Liver (tissue), 9 donors: Measurements from ENCODE around the gene TMEM182. TPM values are rescaled to one million over a fixed set of nuclear protein-coding genes. Genes with fewer than 3 reads are reported as not detected.

Source experiments
- DNase-seq: peaks from one replicate; pipeline ENCODE4 v3.0.0-alpha.2; 2017; ENCODE audit warnings: low spot score
- H3K27ac ChIP-seq, 2 donors: one replicate each; pipeline ENCODE4 v1.7.0; 2013; ENCODE audit warnings: inconsistent platforms in 2 of 2, low read length in 2 of 2, control low read depth in 1 of 2, low read depth in 1 of 2, mild to moderate bottlenecking in 1 of 2
- H3K27me3 ChIP-seq, 4 donors: one replicate each; pipeline versions ENCODE4 v1.6.1 to v1.7.0; 2013; ENCODE audit warnings: low read length in 3 of 4, inconsistent platforms in 1 of 4, mild to moderate bottlenecking in 1 of 4, moderate library complexity in 1 of 4; ENCODE audit not compliant: control insufficient read depth in 4 of 4, insufficient read depth in 4 of 4
- H3K36me3 ChIP-seq, 4 donors: one replicate each; pipeline versions ENCODE4 v1.6.1 to v1.7.0; 2013; ENCODE audit warnings: low read length in 3 of 4, mild to moderate bottlenecking in 3 of 4, low read depth in 1 of 4, moderate library complexity in 1 of 4; ENCODE audit not compliant: control insufficient read depth in 4 of 4, insufficient read depth in 3 of 4
- H3K4me1 ChIP-seq, 4 donors: one replicate each; pipeline versions ENCODE4 v1.6.1 to v1.7.0; 2013; ENCODE audit warnings: low read length in 3 of 4, mild to moderate bottlenecking in 3 of 4, moderate library complexity in 1 of 4; ENCODE audit not compliant: control insufficient read depth in 4 of 4, insufficient read depth in 4 of 4
- H3K4me3 ChIP-seq, 3 donors: one replicate each; pipeline versions ENCODE4 v1.6.1 to v1.7.0; 2013; ENCODE audit warnings: low read length in 3 of 3, control low read depth in 1 of 3, low read depth in 1 of 3, mild to moderate bottlenecking in 1 of 3
- H3K9ac ChIP-seq, 2 donors: one replicate each; pipeline ENCODE4 v1.7.0; 2013; ENCODE audit warnings: low read length in 2 of 2, mild to moderate bottlenecking in 2 of 2, moderate library complexity in 2 of 2, control low read depth in 1 of 2, low read depth in 1 of 2
- H3K9me3 ChIP-seq, 4 donors: one replicate each; pipeline versions ENCODE4 v1.6.1 to v1.7.0; 2013; ENCODE audit warnings: low read length in 3 of 4; ENCODE audit not compliant: control insufficient read depth in 4 of 4
- ATF3 ChIP-seq: IDR thresholded peaks from 2 replicates; pipeline ENCODE4 v1.6.1; 2016; ENCODE audit warnings: antibody characterized with exemption
- EGR1 ChIP-seq, 2 donors: IDR thresholded peaks; 2 replicates each; pipeline ENCODE4 v1.6.1; 2016 to 2018; ENCODE audit warnings: antibody characterized with exemption in 2 of 2, low read depth in 2 of 2
- FOXA1 ChIP-seq: IDR thresholded peaks from 2 replicates; pipeline ENCODE4 v1.6.1; 2016; ENCODE audit warnings: antibody characterized with exemption
- FOXA2 ChIP-seq: IDR thresholded peaks from 2 replicates; pipeline ENCODE4 v1.6.1; 2016; ENCODE audit warnings: antibody characterized with exemption
- GABPA ChIP-seq, 2 donors: IDR thresholded peaks in 1 of 2; conservative IDR thresholded peaks in 1 of 2; 2 replicates each; pipeline ENCODE4 v1.6.1; 2016; ENCODE audit warnings: antibody characterized with exemption in 2 of 2, mild to moderate bottlenecking in 1 of 2, moderate library complexity in 1 of 2
- HNF4A ChIP-seq, 2 donors: conservative IDR thresholded peaks; 2 replicates each; pipeline ENCODE4 v1.6.1; 2016; ENCODE audit warnings: antibody characterized with exemption in 2 of 2, mild to moderate bottlenecking in 2 of 2
- HNF4G ChIP-seq: IDR thresholded peaks from 2 replicates; pipeline ENCODE4 v1.6.1; 2016; ENCODE audit warnings: antibody characterized with exemption
- JUND ChIP-seq, 2 donors: IDR thresholded peaks; 2 replicates each; pipeline ENCODE4 v1.6.1; 2016; ENCODE audit warnings: antibody characterized with exemption in 2 of 2
- MAX ChIP-seq: IDR thresholded peaks from 2 replicates; pipeline ENCODE4 v1.6.1; 2016; ENCODE audit warnings: antibody characterized with exemption
- NR2F2 ChIP-seq: IDR thresholded peaks from 2 replicates; pipeline ENCODE4 v1.6.1; 2016; ENCODE audit warnings: antibody characterized with exemption
- RAD21 ChIP-seq, 2 donors: IDR thresholded peaks; 2 replicates each; pipeline ENCODE4 v1.6.1; 2016; ENCODE audit warnings: antibody characterized with exemption in 2 of 2, mild to moderate bottlenecking in 2 of 2
- REST ChIP-seq: IDR thresholded peaks from 2 replicates; pipeline ENCODE4 v1.6.1; 2016; ENCODE audit warnings: antibody characterized with exemption, mild to moderate bottlenecking
- RXRA ChIP-seq, 2 donors: IDR thresholded peaks; 2 replicates each; pipeline ENCODE4 v1.6.1; 2017 to 2018; ENCODE audit warnings: antibody characterized with exemption in 2 of 2, mild to moderate bottlenecking in 1 of 2
- SP1 ChIP-seq: IDR thresholded peaks from 2 replicates; pipeline ENCODE4 v1.6.1; 2018; ENCODE audit warnings: antibody characterized with exemption, mild to moderate bottlenecking
- TAF1 ChIP-seq: conservative IDR thresholded peaks from 2 replicates; pipeline ENCODE4 v1.6.1; 2016; ENCODE audit warnings: antibody characterized with exemption, mild to moderate bottlenecking
- YY1 ChIP-seq: IDR thresholded peaks from 2 replicates; pipeline ENCODE4 v1.6.1; 2016; ENCODE audit warnings: antibody characterized with exemption, mild to moderate bottlenecking
- ZBTB33 ChIP-seq: IDR thresholded peaks from 2 replicates; pipeline ENCODE4 v1.6.1; 2016; ENCODE audit warnings: antibody characterized with exemption
- WGBS: extraction: QIAGEN DNeasy Blood & Tissue Kit; methylation state at CpG from one replicate; pipeline ENCODE4 v1.1.7; 2013; 5-methylcytosine and 5-hydroxymethylcytosine counted together
- polyA plus RNA-seq, 2 donors: library from polyadenylated mRNA; stranded (reverse) in 1 of 2; unstranded in 1 of 2; fragments of 200-250 nt in 1 of 2; fragments of >200 nt in 1 of 2; fragmentation: Nextera tagmentation in 1 of 2; extraction: Ambion mirVana in 1 of 2; gene quantifications; one replicate each; pipeline versions ENCODE4 v1.2.1 to v1.2.3, GENCODE V29; 2013 to 2015
- total RNA-seq, 2 donors: library from RNA; depleted of rRNA; stranded (reverse); fragments of >200 nt; gene quantifications; one replicate each; pipeline ENCODE4 v1.2.3, GENCODE V29; 2014
- donor health status: healthy.
- donor health status: healthy.
- donor health status: healthy.
- donor health status: healthy.
- donor health status: healthy.

Gene TMEM182
- total RNA-seq (10 to 100 TPM in 1 of 2 donors, 1 to 10 TPM in 1; 4.4 to 12.5 TPM), polyA plus RNA-seq (1 to 10 TPM; 2.8 to 5.8 TPM)

- H3K27ac ChIP-seq, result no peak within 1 kb of the TSS
- no peaks in the 10 kb centered on the region for H3K9me3 ChIP-seq
- no peak within 1 kb of the TSS for H3K9ac ChIP-seq
- H3K27me3 ChIP-seq, result no peaks in the 10 kb centered on the region
- TF ChIP-seq GABPA (IDR thresholded peaks at IDR 0.05 in 1 of 2, conservative IDR thresholded peaks at IDR 0.05 in 1 of 2) (no peak), REST (no peak), ATF3 (no peak), RXRA (IDR thresholded peaks at IDR 0.05) (no peak), EGR1 (IDR thresholded peaks at IDR 0.05; ENCODE audit: low read depth in 2 of 2) (no peak), ZBTB33 (no peak), YY1 (no peak), MAX (no peak), HNF4G (no peak), NR2F2 (no peak), FOXA2 (no peak), HNF4A (conservative IDR thresholded peaks at IDR 0.05) (no peak), SP1 (no peak), JUND (IDR thresholded peaks at IDR 0.05) (no peak), TAF1 (no peak), RAD21 (IDR thresholded peaks at IDR 0.05) (no peak)
- H3K4me1 ChIP-seq, result peaks cover 0 to 3% (median 1%) of the 10 kb centered on the region in 4 donors
- H3K4me3 ChIP-seq, result no peak within 1 kb of the TSS
- 95% methylated on average over 4 of the region's 4 CpGs for WGBS
- H3K36me3 ChIP-seq, result no peaks in the 10 kb centered on the region
- DNase-seq, result no peak
These were observed at the start of gene TMEM182 for GRCh38 chr2:102761763-102762162. Gene TMEM182, plus strand, starts transcription at chr2:102762031. Its CDS starts 187 bp downstream, at chr2:102762218.

- Histone ChIP-seq H3K9ac (no peak overlapping the region), H3K27me3 (no peaks in the 10 kb centered on the region), H3K4me3 (no peak overlapping the region), H3K9me3 (no peaks in the 10 kb centered on the region), H3K4me1 (no peaks in the 10 kb centered on the region), H3K36me3 (peaks cover 13 to 46% (median 41%) of the 10 kb centered on the region in 4 donors), H3K27ac (no peak overlapping the region)
- 94% methylated on average over 5 of the region's 5 CpGs for WGBS
- no peak for DNase-seq
- TF ChIP-seq ZBTB33 (no peak), RAD21 (IDR thresholded peaks at IDR 0.05) (no peak), FOXA2 (no peak), MAX (no peak), ATF3 (no peak), NR2F2 (no peak), FOXA1 (no peak), REST (no peak), GABPA (IDR thresholded peaks at IDR 0.05 in 1 of 2, conservative IDR thresholded peaks at IDR 0.05 in 1 of 2) (no peak), YY1 (no peak), EGR1 (IDR thresholded peaks at IDR 0.05; ENCODE audit: low read depth in 2 of 2) (no peak), SP1 (no peak), RXRA (IDR thresholded peaks at IDR 0.05) (no peak)
These were observed 44.4 kb upstream of the TMEM182 start for GRCh38 chr2:102717308-102718018.
